Lower lobe of right lung (tissue), 2 donors: Measurements from ENCODE around the gene MYO1B. TPM values are rescaled to one million over a fixed set of nuclear protein-coding genes. Genes with fewer than 3 reads are reported as not detected.

Source experiments
- ATAC-seq, 2 donors: fragments of 200-7000 bp; cut with Tn5 transposase; one replicate each; pipeline ENCODE4 v1.9.1; 2020 to 2022; ENCODE audit warnings: mild to moderate bottlenecking in 2 of 2, moderate library complexity in 2 of 2
- DNase-seq: peaks from one replicate; pipeline ENCODE4 v3.0.0-alpha.2; 2020
- H3K27ac ChIP-seq: fragments of 200-600 bp; one replicate; pipeline ENCODE4 v1.8.0; 2022
- H3K27me3 ChIP-seq: fragments of 200-600 bp; one replicate; pipeline ENCODE4 v1.8.0; 2022; ENCODE audit warnings: low read depth
- H3K36me3 ChIP-seq: fragments of 200-600 bp; one replicate; pipeline ENCODE4 v1.8.0; 2022; ENCODE audit warnings: mild to moderate bottlenecking
- H3K4me1 ChIP-seq: fragments of 200-600 bp; one replicate; pipeline ENCODE4 v1.8.0; 2022
- H3K4me3 ChIP-seq: fragments of 200-600 bp; one replicate; pipeline ENCODE4 v1.8.0; 2022; ENCODE audit warnings: mild to moderate bottlenecking
- H3K9me3 ChIP-seq: fragments of 200-600 bp; one replicate; pipeline ENCODE4 v1.8.0; 2022
- intact Hi-C: fragments of 100-400 bp; cut with DNase I; formaldehyde crosslinking; loops from one replicate; pipeline ENCODE4 v1.11.0; 2022
- total RNA-seq: library from RNA; stranded (reverse); fragmentation: NEBNext Ultra II Directional; extraction: Animal tissue kit (Norgen Biotek cat#: 25700); gene quantifications from one replicate; pipeline ENCODE4 v1.2.1, GENCODE V29; 2021
- TF ChIP-seq, protein P1 (sequence below): fragments of 200-600 bp; IDR thresholded peaks from one replicate; pipeline ENCODE4 v1.8.0; 2022; ENCODE audit warnings: antibody characterized with exemption, mild to moderate bottlenecking
- donor health status: DM: no; HTN: yes; CAD: no; lungs with severe emphysema.

Gene MYO1B
- total RNA-seq, 1 donor from 2014 or later, result 123 TPM

DNA sequence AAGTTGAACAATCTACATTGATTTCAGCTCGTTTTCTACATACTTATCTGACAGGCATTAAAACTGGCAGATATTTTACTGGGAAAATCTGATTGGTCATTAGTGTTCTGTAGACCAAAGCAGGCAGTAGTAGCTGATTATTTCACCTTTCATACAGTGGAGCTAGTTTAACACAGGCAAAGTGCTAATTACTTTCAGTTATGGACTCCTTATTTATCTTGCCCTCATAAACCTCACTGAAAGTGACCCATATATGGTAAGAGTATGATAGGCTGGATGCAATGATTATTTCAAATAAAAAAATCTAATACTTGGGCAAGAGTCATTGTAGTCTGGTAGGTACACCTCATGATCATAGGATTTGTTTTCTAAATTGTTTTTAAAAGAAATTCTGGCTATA lies 129.7 kb downstream of the MYO1B start:
- Histone ChIP-seq H3K27ac (no peak overlapping the region), H3K36me3 (peaks cover 28% of the 10 kb centered on the region), H3K9me3 (no peaks in the 10 kb centered on the region), H3K4me3 (no peak overlapping the region), H3K27me3 (no peaks in the 10 kb centered on the region), H3K4me1 (peaks cover 18% of the 10 kb centered on the region)
- ATAC-seq, result no peak
- TF ChIP-seq, protein P1, sequence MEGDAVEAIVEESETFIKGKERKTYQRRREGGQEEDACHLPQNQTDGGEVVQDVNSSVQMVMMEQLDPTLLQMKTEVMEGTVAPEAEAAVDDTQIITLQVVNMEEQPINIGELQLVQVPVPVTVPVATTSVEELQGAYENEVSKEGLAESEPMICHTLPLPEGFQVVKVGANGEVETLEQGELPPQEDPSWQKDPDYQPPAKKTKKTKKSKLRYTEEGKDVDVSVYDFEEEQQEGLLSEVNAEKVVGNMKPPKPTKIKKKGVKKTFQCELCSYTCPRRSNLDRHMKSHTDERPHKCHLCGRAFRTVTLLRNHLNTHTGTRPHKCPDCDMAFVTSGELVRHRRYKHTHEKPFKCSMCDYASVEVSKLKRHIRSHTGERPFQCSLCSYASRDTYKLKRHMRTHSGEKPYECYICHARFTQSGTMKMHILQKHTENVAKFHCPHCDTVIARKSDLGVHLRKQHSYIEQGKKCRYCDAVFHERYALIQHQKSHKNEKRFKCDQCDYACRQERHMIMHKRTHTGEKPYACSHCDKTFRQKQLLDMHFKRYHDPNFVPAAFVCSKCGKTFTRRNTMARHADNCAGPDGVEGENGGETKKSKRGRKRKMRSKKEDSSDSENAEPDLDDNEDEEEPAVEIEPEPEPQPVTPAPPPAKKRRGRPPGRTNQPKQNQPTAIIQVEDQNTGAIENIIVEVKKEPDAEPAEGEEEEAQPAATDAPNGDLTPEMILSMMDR, result no peak
- DNase-seq, result no peak
- intact Hi-C loops, result no loop called here

DNA sequence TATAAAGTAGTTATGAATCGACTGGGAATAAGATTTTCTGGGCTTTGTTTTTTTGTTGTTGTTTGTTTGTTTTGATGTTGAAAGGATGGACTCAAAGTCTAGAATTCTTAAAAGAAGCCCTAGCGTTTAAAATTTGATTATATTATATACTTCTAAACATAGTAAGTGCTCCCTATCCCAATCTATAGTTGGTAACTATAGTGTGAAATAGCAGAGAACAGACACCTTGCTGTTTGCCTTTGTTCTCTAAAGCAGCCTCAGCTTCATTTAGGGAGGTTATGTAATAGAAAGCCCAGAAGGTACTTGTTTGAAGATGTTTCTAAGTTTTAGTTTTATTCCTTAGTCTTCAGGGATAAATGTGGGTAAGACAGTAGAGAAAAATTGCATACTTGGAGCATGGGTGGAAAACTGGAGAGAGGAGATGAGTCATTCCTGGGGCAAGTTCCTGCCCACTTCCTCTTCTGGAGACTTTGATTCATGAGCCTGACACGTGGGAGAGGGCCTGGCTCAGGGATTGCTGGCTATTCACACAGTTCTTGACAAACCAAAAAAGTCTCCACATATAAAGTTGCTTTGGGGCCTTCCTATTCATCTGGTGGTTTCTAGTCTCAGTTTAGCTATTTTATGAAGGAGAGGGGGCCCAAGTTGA lies 131.9 kb downstream of the MYO1B start:
- H3K27ac ChIP-seq, result no peak overlapping the region
- peak; percentile 93 to 96 for ATAC-seq

DNA sequence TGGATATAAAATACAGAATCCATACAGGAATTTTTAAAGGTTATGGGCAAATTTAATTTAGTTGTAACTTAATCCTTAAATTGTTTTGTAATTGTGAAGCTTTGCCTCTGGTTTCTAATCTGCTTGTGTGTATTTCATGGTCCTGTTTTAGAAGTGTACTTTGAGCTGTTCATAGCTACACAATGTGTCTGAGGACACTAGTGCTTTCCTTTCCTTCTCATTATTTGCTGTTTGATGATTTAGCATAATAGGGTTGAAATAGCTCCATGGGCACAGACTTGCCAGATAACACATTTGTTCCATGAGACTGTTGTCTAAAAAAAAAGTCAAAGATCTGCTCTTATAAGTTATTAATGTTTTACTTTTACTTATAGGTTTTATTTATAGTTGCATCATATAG lies 134.2 kb downstream of the MYO1B start:
- DNase-seq, result no peak
- TF ChIP-seq, protein P1, result no peak
- Histone ChIP-seq H3K27me3 (no peaks in the 10 kb centered on the region), H3K36me3 (peaks cover 13% of the 10 kb centered on the region), H3K4me3 (no peak overlapping the region), H3K4me1 (peaks cover 30% of the 10 kb centered on the region), H3K27ac (no peak overlapping the region), H3K9me3 (no peaks in the 10 kb centered on the region)
- intact Hi-C loops, result no loop called here
- ATAC-seq, result no peak

More for the DNA sequence above, 131.9 kb downstream of the MYO1B start:
- H3K9me3 ChIP-seq, result no peaks in the 10 kb centered on the region
- TF ChIP-seq, protein P1, result no peak
- H3K27me3 ChIP-seq, result no peaks in the 10 kb centered on the region
- peaks cover 20% of the 10 kb centered on the region for H3K4me1 ChIP-seq
- H3K4me3 ChIP-seq, result no peak overlapping the region
- H3K36me3 ChIP-seq, result peaks cover 10% of the 10 kb centered on the region
- DNase-seq, result peak; percentile 72
- intact Hi-C loops, result no loop called here

DNA sequence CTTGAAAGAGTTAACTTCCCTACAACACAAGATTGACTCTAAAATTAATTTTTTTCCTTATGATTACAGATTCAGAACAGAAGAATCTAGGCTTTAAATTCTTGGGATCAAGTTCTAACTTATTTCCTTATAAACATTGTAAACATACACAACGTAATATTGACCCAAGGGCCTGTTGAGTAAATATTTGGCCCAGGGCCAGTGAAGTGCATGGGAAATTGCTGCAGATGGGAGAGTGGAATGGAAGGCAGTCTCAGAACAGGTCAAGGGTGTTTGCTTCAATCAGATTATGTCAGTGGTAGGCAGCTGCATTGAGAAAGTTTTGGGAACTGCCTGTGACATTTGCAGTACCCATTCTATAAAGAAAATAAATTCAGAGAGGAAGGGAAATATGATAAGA lies 137.6 kb downstream of the MYO1B start:
- Histone ChIP-seq H3K4me1 (peaks cover 29% of the 10 kb centered on the region), H3K9me3 (no peaks in the 10 kb centered on the region), H3K4me3 (no peak overlapping the region), H3K36me3 (peaks cover 20% of the 10 kb centered on the region), H3K27ac (peak overlapping the region; percentile 3), H3K27me3 (no peaks in the 10 kb centered on the region)
- TF ChIP-seq, protein P1, result no peak
- DNase-seq (no peak), ATAC-seq (peak; percentile 80 to 82)
- intact Hi-C loops, result no loop called here

DNA sequence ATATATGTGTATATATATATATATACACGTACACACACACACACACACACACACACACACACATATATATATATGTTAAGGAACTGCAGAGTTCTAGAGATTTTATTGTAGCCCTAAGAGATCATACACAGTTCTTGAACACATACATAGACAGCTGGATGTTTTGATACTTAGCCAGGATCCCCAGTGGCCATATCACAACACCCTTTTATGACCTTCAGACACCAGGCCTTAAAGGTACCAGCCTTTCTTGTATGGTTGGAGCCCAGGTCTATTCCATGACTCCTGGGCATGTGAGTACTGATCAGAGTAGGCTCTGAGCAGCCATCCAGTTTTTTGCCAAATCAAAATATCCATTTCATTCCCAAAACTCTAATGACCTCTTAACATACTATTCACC lies 138.3 kb downstream of the MYO1B start:
- TF ChIP-seq, protein P1, result no peak
- no peak overlapping the region for H3K4me3 ChIP-seq
- intact Hi-C loops, result no loop called here
- no peaks in the 10 kb centered on the region for H3K9me3 ChIP-seq
- DNase-seq (no peak), ATAC-seq (no peak)
- peaks cover 22% of the 10 kb centered on the region for H3K36me3 ChIP-seq
- no peak overlapping the region for H3K27ac ChIP-seq
- no peaks in the 10 kb centered on the region for H3K27me3 ChIP-seq
- H3K4me1 ChIP-seq, result peaks cover 26% of the 10 kb centered on the region
